Natural killer cell (primary cell): Measurements from ENCODE around the gene PLXNC1. TPM values are rescaled to one million over a fixed set of nuclear protein-coding genes. Genes with fewer than 3 reads are reported as not detected.

Experiments used
- ATAC-seq, 3 donors: fragments of 150-1000 bp in 2 of 3; fragments of 200-7000 bp in 1 of 3; cut with Tn5 transposase; 1 replicate in 1 of 3; 2 replicates in 2 of 3; pipeline ENCODE4 v1.10.0; 2021; ENCODE audit warnings: mild to moderate bottlenecking in 2 of 3, moderate library complexity in 2 of 3
- DNase-seq, 2 donors: peaks; one replicate each; pipeline versions ENCODE4 v3.0.0 to v3.0.0-alpha.2; 2013 to 2021; ENCODE audit warnings: mixed read lengths in 1 of 2
- H3K27ac ChIP-seq: one replicate; pipeline ENCODE4 v1.5.1; 2013; ENCODE audit warnings: mild to moderate bottlenecking, low read length
- H3K27me3 ChIP-seq: one replicate; pipeline ENCODE4 v1.6.1; 2013; ENCODE audit warnings: low read length; ENCODE audit not compliant: control insufficient read depth, insufficient read depth
- H3K36me3 ChIP-seq: one replicate; pipeline ENCODE4 v1.6.1; 2013; ENCODE audit warnings: low read length; ENCODE audit not compliant: control insufficient read depth, insufficient read depth
- H3K4me1 ChIP-seq: one replicate; pipeline ENCODE4 v1.6.1; 2013; ENCODE audit warnings: low read length; ENCODE audit not compliant: control insufficient read depth, insufficient read depth
- H3K4me3 ChIP-seq: one replicate; pipeline ENCODE4 v1.5.1; 2013; ENCODE audit warnings: low read length
- H3K9me3 ChIP-seq: one replicate; pipeline ENCODE4 v1.6.1; 2013; ENCODE audit warnings: low read length; ENCODE audit not compliant: control insufficient read depth, insufficient read depth
- H3K27ac Mint-ChIP-seq, 2 donors: one replicate each; pipeline ENCODE4 v1.8.0; 2022; ENCODE audit warnings: mild to moderate bottlenecking in 2 of 2, mixed read lengths in 2 of 2, moderate library complexity in 1 of 2
- H3K27me3 Mint-ChIP-seq, 2 donors: one replicate each; pipeline ENCODE4 v1.8.0; 2022; ENCODE audit warnings: low read depth in 2 of 2, mixed read lengths in 2 of 2
- H3K36me3 Mint-ChIP-seq: one replicate; pipeline ENCODE4 v1.8.0; 2022; ENCODE audit warnings: mixed read lengths
- H3K4me1 Mint-ChIP-seq, 2 donors: one replicate each; pipeline ENCODE4 v1.8.0; 2022; ENCODE audit warnings: mixed read lengths in 2 of 2
- H3K4me3 Mint-ChIP-seq: one replicate; pipeline ENCODE4 v1.8.0; 2022; ENCODE audit warnings: mild to moderate bottlenecking, moderate library complexity, mixed read lengths
- H3K9me3 Mint-ChIP-seq, 2 donors: one replicate each; pipeline ENCODE4 v1.8.0; 2022; ENCODE audit warnings: mixed read lengths in 2 of 2
- WGBS: methylation state at CpG from one replicate; pipeline ENCODE4 v1.1.7; 2013; ENCODE audit warnings: missing lambda C conversion rate; ENCODE audit not compliant: insufficient coverage; 5-methylcytosine and 5-hydroxymethylcytosine counted together
- intact Hi-C: fragments of 100-400 bp; cut with micrococcal nuclease; formaldehyde crosslinking; loops from one replicate; pipeline ENCODE4 v1.14.2; 2022
- total RNA-seq, 4 donors: library from RNA; stranded (reverse); fragments of 120-200 nt in 1 of 4; gene quantifications; one replicate each; pipeline versions ENCODE4 v1.2.3 to v1.2.4, GENCODE V29; 2013 to 2022
- TF ChIP-seq, protein P1 (sequence below): fragments of 200-600 bp; IDR thresholded peaks from one replicate; pipeline ENCODE4 v1.8.0; 2022; ENCODE audit warnings: antibody characterized with exemption

PLXNC1 gene
- total RNA-seq, 3 donors from 2014 or later (not counting 1 experiment from before 2014, with no cell fraction given) = 22.0 to 30.7 (median 26.5) TPM

DNA sequence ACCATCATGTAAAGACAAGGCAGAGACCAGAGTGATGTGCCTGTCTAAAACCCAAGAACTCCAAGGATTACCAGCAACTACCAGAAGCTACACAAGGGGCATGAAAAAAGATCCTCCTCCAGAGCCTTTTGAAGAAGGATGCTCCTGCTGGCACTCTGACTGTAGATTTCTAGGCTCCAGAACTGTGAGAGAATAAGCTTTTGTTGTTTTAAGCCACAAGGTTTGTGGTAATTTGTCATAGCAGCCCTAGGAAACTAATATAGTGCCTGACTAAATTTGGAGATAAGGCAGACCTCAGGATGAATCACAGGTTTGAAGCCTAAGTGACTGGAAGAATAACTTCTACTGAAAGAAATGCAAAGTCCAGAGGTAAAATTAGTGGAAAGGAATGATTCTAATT lies 178.3 kb downstream of the PLXNC1 start:
- no peak overlapping the region for H3K4me3 ChIP-seq
- H3K27me3 ChIP-seq = no peaks in the 10 kb centered on the region
- no peaks in the 10 kb centered on the region for H3K4me1 Mint-ChIP-seq
- no peaks in the 10 kb centered on the region for H3K27me3 Mint-ChIP-seq
- no peak overlapping the region for H3K27ac ChIP-seq
- no peak overlapping the region for H3K4me3 Mint-ChIP-seq
- peaks cover 10% of the 10 kb centered on the region for H3K36me3 ChIP-seq
- H3K27ac Mint-ChIP-seq = no peak overlapping the region
- H3K9me3 Mint-ChIP-seq = no peaks in the 10 kb centered on the region
- no peaks in the 10 kb centered on the region for H3K4me1 ChIP-seq
- ATAC-seq = no peak
- no peak for DNase-seq
- H3K36me3 Mint-ChIP-seq = peaks cover 18% of the 10 kb centered on the region
- intact Hi-C loops = no loop called here
- TF ChIP-seq, protein P1, sequence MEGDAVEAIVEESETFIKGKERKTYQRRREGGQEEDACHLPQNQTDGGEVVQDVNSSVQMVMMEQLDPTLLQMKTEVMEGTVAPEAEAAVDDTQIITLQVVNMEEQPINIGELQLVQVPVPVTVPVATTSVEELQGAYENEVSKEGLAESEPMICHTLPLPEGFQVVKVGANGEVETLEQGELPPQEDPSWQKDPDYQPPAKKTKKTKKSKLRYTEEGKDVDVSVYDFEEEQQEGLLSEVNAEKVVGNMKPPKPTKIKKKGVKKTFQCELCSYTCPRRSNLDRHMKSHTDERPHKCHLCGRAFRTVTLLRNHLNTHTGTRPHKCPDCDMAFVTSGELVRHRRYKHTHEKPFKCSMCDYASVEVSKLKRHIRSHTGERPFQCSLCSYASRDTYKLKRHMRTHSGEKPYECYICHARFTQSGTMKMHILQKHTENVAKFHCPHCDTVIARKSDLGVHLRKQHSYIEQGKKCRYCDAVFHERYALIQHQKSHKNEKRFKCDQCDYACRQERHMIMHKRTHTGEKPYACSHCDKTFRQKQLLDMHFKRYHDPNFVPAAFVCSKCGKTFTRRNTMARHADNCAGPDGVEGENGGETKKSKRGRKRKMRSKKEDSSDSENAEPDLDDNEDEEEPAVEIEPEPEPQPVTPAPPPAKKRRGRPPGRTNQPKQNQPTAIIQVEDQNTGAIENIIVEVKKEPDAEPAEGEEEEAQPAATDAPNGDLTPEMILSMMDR = no peak
- H3K9me3 ChIP-seq = no peaks in the 10 kb centered on the region

DNA sequence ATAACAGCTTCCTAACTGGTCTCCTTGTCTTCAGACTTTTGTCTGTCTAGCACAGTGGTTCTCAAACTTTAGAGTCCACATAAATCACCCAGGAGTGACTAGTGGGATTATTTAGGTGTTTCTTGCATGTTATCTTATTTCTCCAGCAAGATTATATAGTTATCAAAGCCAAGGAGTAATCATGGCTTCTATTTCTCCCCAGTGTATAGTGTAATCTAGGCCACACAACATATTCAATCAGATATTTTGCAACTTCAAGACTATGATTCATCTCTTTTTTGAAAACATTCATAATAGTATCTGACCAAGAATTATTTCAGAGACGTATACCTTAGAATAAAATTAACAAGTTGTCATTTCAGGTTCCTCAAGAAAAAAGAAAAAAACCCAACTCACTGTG lies 179.4 kb downstream of the PLXNC1 start:
- TF ChIP-seq, protein P1 = no peak
- H3K9me3 Mint-ChIP-seq = no peaks in the 10 kb centered on the region
- no peaks in the 10 kb centered on the region for H3K4me1 ChIP-seq
- peaks cover 10% of the 10 kb centered on the region for H3K36me3 ChIP-seq
- WGBS = no CpG with 5 or more reads among the region's 1 CpG
- no peaks in the 10 kb centered on the region for H3K27me3 ChIP-seq
- intact Hi-C loops = no loop called here
- H3K4me3 ChIP-seq = no peak overlapping the region
- H3K9me3 ChIP-seq = no peaks in the 10 kb centered on the region
- H3K4me1 Mint-ChIP-seq = no peaks in the 10 kb centered on the region
- DNase-seq (no peak), ATAC-seq (no peak)
- H3K27ac Mint-ChIP-seq = no peak overlapping the region
- no peaks in the 10 kb centered on the region for H3K27me3 Mint-ChIP-seq
- H3K27ac ChIP-seq = no peak overlapping the region
- H3K4me3 Mint-ChIP-seq = no peak overlapping the region
- H3K36me3 Mint-ChIP-seq = peaks cover 18% of the 10 kb centered on the region

DNA sequence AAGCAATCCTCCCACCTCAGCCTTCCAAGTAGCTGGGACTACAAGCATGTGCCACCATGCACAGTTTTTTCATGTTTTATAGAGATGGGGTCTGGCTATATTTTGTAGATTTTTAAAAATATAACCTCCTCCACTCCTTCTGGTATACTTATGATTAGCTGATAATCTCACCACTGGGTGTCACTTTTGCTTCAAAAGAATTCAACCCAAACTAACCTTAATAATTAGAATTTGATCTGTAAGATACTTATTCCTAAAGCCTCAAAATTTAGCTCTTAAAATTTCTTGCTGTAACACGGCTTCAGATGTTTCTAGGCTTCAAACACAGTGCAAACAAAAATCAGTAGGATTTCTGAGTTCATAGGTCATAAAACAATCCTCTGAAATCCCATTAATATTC lies 181.0 kb downstream of the PLXNC1 start:
- no peak overlapping the region for H3K4me3 Mint-ChIP-seq
- peaks cover 13% of the 10 kb centered on the region for H3K36me3 Mint-ChIP-seq

DNA sequence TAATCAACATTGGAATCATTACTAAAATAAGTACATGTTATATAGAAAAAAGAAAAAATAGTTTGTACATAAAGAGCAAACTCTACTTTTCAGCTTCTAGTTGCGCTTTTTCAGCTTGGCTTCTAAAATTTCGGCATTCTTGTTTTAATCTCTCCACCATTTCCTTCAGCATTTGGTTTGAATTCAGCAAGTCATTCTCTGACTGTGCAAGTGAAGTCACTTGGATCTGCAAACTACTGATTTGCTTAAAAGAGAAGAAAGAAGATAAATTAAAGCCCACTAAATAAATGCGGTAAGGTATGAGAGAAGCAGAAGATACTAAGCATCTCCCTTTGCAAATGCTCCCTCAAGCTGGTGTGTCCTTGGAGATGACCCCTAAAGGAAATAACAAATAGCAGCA lies 185.0 kb downstream of the PLXNC1 start:
- intact Hi-C loops = no loop called here
- no peak overlapping the region for H3K4me3 ChIP-seq
- no peaks in the 10 kb centered on the region for H3K4me1 Mint-ChIP-seq
- H3K9me3 Mint-ChIP-seq = no peaks in the 10 kb centered on the region
- TF ChIP-seq, protein P1 = no peak
- H3K36me3 Mint-ChIP-seq = peaks cover 3% of the 10 kb centered on the region
- H3K27ac ChIP-seq = no peak overlapping the region
- no peak for ATAC-seq
- DNase-seq = no peak
- WGBS = 64% methylated on average over 3 of the region's 3 CpGs
- no peaks in the 10 kb centered on the region for H3K4me1 ChIP-seq
- peaks cover 5% of the 10 kb centered on the region for H3K36me3 ChIP-seq
- H3K4me3 Mint-ChIP-seq = no peak overlapping the region
- H3K9me3 ChIP-seq = no peaks in the 10 kb centered on the region
- no peaks in the 10 kb centered on the region for H3K27me3 ChIP-seq
- no peaks in the 10 kb centered on the region for H3K27me3 Mint-ChIP-seq
- H3K27ac Mint-ChIP-seq = no peak overlapping the region

More for the DNA sequence above, 181.0 kb downstream of the PLXNC1 start:
- DNase-seq (no peak), ATAC-seq (no peak)
- H3K27me3 Mint-ChIP-seq = no peaks in the 10 kb centered on the region
- no peak overlapping the region for H3K27ac ChIP-seq
- 100% methylated on average over 1 of the region's 1 CpG for WGBS
- no peaks in the 10 kb centered on the region for H3K9me3 ChIP-seq
- TF ChIP-seq, protein P1 = no peak
- intact Hi-C loops = no loop called here
- no peaks in the 10 kb centered on the region for H3K4me1 ChIP-seq
- no peak overlapping the region for H3K27ac Mint-ChIP-seq
- H3K9me3 Mint-ChIP-seq = no peaks in the 10 kb centered on the region
- peaks cover 10% of the 10 kb centered on the region for H3K36me3 ChIP-seq
- H3K4me3 ChIP-seq = no peak overlapping the region
- H3K27me3 ChIP-seq = no peaks in the 10 kb centered on the region
- H3K4me1 Mint-ChIP-seq = no peaks in the 10 kb centered on the region
